Adrenal gland (tissue), 5 donors: ENCODE results near the gene AVL9.

Source experiments
- POLR2A ChIP-seq, 2 donors: fragments of 450-650 bp; IDR thresholded peaks; one replicate each; pipeline ENCODE4 v1.6.1; 2017; ENCODE audit warnings: antibody characterized with exemption in 2 of 2, mild to moderate bottlenecking in 2 of 2, moderate library complexity in 1 of 2
- TF ChIP-seq, protein P1 (sequence below), 6 experiments: fragments of 450-650 bp in 4 of 6; fragments of 200-600 bp in 2 of 6; sonication (generic) in 1 of 6; IDR thresholded peaks; 1 replicate in 5 of 6; 2 replicates in 1 of 6; pipeline versions ENCODE4 v1.5.1 to v1.8.0; 2016 to 2021; ENCODE audit warnings: antibody characterized with exemption in 6 of 6, mild to moderate bottlenecking in 2 of 6, moderate library complexity in 1 of 6
- donor health status: DM: no; HTN: no; CAD: no.

DNA sequence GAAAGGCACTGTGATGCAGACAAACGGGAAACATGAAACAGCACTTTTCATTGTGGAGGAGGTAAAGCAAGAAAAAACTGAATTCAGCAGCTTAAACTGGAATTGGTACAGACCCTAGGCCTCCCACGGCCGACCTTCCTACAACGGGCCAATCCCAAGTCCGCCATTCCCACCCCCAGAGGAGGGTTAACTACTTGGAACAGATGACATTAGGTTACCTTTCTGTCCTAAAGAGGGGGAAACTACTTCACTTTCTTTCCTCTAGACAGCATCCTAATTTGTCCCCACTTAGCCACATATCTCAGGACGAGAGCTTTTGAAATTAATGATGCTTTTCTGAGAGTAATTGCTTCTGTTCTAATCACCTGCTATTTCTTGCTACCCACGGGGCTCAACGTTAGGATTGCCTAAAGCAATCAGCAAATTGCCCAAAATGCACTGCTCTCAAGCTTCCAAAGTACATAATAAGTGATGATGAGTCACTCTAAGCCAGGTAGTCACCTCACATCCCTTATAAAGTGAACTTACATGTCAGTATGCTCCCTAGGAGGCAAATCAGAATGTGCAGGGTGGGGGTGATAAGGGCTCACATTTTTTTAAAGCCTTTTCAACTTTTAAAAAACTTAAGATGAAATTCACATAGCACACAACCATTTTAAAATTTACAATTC is 41.8 kb upstream of the AVL9 start:
- TF ChIP-seq, protein P1, sequence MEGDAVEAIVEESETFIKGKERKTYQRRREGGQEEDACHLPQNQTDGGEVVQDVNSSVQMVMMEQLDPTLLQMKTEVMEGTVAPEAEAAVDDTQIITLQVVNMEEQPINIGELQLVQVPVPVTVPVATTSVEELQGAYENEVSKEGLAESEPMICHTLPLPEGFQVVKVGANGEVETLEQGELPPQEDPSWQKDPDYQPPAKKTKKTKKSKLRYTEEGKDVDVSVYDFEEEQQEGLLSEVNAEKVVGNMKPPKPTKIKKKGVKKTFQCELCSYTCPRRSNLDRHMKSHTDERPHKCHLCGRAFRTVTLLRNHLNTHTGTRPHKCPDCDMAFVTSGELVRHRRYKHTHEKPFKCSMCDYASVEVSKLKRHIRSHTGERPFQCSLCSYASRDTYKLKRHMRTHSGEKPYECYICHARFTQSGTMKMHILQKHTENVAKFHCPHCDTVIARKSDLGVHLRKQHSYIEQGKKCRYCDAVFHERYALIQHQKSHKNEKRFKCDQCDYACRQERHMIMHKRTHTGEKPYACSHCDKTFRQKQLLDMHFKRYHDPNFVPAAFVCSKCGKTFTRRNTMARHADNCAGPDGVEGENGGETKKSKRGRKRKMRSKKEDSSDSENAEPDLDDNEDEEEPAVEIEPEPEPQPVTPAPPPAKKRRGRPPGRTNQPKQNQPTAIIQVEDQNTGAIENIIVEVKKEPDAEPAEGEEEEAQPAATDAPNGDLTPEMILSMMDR (IDR thresholded peaks at IDR 0.05) = no peak
- no peak for TF ChIP-seq POLR2A (IDR thresholded peaks at IDR 0.05)
